ENCODE results near the gene ZNF423. TPM values are rescaled to one million over a fixed set of nuclear protein-coding genes. Genes with fewer than 3 reads are reported as not detected.

The ZNF423 gene
- total RNA-seq (not detected), polyA plus RNA-seq (not detected)

DNA sequence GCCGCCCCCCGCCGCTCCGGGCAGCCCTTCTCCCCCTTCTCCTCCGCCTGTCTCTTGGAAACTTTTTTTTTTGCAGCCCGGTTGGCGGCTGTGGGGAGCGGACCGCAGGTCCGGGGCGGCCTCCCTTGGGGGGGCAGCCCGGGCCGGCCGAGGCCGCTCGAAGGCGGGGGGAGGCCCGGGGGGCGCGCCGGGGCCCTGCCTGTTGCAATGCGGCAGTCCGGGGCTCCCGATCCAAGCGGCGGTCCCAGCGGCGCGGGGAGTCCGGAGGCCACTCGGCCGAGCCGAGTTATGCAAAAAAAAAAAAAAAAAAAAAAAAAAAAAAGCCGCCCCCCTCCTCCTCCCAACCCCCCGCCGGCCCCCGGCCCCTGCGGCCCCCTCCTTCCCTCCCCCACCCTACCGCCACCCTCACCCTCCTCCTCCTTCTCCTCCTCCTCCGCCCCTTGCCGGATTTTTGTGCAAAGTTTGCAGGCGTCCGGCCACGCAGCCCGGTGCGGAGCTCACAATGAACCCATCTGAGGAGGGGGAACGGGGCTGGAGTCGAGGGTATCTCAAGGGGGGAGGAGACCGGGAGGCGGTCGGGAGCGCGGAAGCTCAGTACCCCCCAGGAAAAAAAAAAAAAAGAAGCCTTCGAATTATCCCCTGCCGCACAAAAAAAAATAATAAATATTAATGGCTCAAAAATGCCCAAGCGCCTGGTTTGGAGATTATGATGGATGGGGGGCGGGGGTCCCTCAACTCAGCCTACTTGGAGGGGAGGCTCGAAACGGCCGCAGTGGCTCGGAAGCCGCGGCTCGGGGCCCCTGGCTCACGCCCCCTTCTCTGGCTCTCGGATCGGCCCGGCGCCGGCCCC lies at the start of gene ZNF423:
TSS of gene ZNF423 (minus strand) at position 291 of the 850 bp plus-strand sequence. CDS start 338 bp downstream, outside the sequence.
- no peaks in the 10 kb centered on the region for H3K9me3 Mint-ChIP-seq
- peaks cover 5 to 32% (median 13%) of the 10 kb centered on the region in 3 donors for H3K4me1 Mint-ChIP-seq
- Histone ChIP-seq H3K9me3 (ENCODE audit: low read length) (no peaks in the 10 kb centered on the region), H3K4me1 (ENCODE audit: insufficient read depth, low read length) (no peaks in the 10 kb centered on the region), H3K36me3 (ENCODE audit: insufficient read depth, low read length) (no peaks in the 10 kb centered on the region), H3K27ac (ENCODE audit: low read depth, low read length) (no peak within 1 kb of the TSS), H3K27me3 (ENCODE audit: insufficient read depth, low read length, poor library complexity, severe bottlenecking) (peaks cover 17% of the 10 kb centered on the region), H3K4me3 (ENCODE audit: low read length) (no peak within 1 kb of the TSS)
- DNase-seq, result no peak
- ChIA-PET POLR2A (interaction anchor here (0.6 kb wide), 1 partner anchor 60 kb away, joined by 3 read pairs; no protein-coding TSS in a partner anchor), CTCF (no interaction called here)
- H3K27me3 Mint-ChIP-seq, result peaks cover 31 to 56% of the 10 kb centered on the region in 2 donors
- H3K27ac Mint-ChIP-seq, result no peak within 1 kb of the TSS
- H3K4me3 Mint-ChIP-seq, result peak within 1 kb of the TSS; percentile 13 to 73 (median 65)
- no peaks in the 10 kb centered on the region for H3K36me3 Mint-ChIP-seq

- H3K9me3 Mint-ChIP-seq, result no peaks in the 10 kb centered on the region
- no peaks in the 10 kb centered on the region for H3K9me3 ChIP-seq (ENCODE audit: low read length)
- H3K4me3 Mint-ChIP-seq, result no peak overlapping the region
- H3K4me3 ChIP-seq (ENCODE audit: low read length), result no peak overlapping the region
- no peaks in the 10 kb centered on the region for H3K36me3 ChIP-seq (ENCODE audit: insufficient read depth, low read length)
- peaks cover 4% of the 10 kb centered on the region in 2 donors for H3K27me3 Mint-ChIP-seq
- no peaks in the 10 kb centered on the region for H3K4me1 ChIP-seq (ENCODE audit: insufficient read depth, low read length)
- H3K36me3 Mint-ChIP-seq, result no peaks in the 10 kb centered on the region
- no peaks in the 10 kb centered on the region for H3K4me1 Mint-ChIP-seq
- H3K27ac ChIP-seq (ENCODE audit: low read depth, low read length), result no peak overlapping the region
- H3K27ac Mint-ChIP-seq, result no peak overlapping the region
- CTCF ChIA-PET, result no interaction called here
- POLR2A ChIA-PET, result no interaction called here
- DNase-seq, result no peak
- H3K27me3 ChIP-seq (ENCODE audit: insufficient read depth, low read length, poor library complexity, severe bottlenecking), result no peaks in the 10 kb centered on the region
These were observed 48.6 kb upstream of the ZNF423 start for GRCh38 chr16:49904348-49905062.

GRCh38 chr16:49902908-49903307 lies 47.0 kb upstream of the ZNF423 start:
- ChIA-PET CTCF (no interaction called here), POLR2A (no interaction called here)
- no peak for DNase-seq
- Histone ChIP-seq H3K4me1 (ENCODE audit: insufficient read depth, low read length) (no peaks in the 10 kb centered on the region), H3K27ac (ENCODE audit: low read depth, low read length) (no peak overlapping the region), H3K27me3 (ENCODE audit: insufficient read depth, low read length, poor library complexity, severe bottlenecking) (no peaks in the 10 kb centered on the region), H3K4me3 (ENCODE audit: low read length) (no peak overlapping the region), H3K9me3 (ENCODE audit: low read length) (no peaks in the 10 kb centered on the region), H3K36me3 (ENCODE audit: insufficient read depth, low read length) (no peaks in the 10 kb centered on the region)
- Mint-ChIP-seq H3K9me3 (no peaks in the 10 kb centered on the region), H3K27ac (no peak overlapping the region), H3K4me3 (no peak overlapping the region), H3K4me1 (no peaks in the 10 kb centered on the region), H3K36me3 (no peaks in the 10 kb centered on the region), H3K27me3 (peaks cover 0 to 5% of the 10 kb centered on the region in 2 donors)

- no peak for DNase-seq
- ChIA-PET CTCF (no interaction called here), POLR2A (no interaction called here)
- Histone ChIP-seq H3K27me3 (ENCODE audit: insufficient read depth, low read length, poor library complexity, severe bottlenecking) (no peaks in the 10 kb centered on the region), H3K4me3 (ENCODE audit: low read length) (no peak overlapping the region), H3K4me1 (ENCODE audit: insufficient read depth, low read length) (no peaks in the 10 kb centered on the region), H3K36me3 (ENCODE audit: insufficient read depth, low read length) (no peaks in the 10 kb centered on the region), H3K27ac (ENCODE audit: low read depth, low read length) (no peak overlapping the region), H3K9me3 (ENCODE audit: low read length) (no peaks in the 10 kb centered on the region)
- Mint-ChIP-seq H3K4me3 (no peak overlapping the region), H3K4me1 (no peaks in the 10 kb centered on the region), H3K27ac (no peak overlapping the region), H3K36me3 (no peaks in the 10 kb centered on the region), H3K27me3 (peaks cover 0 to 8% of the 10 kb centered on the region in 2 donors), H3K9me3 (no peaks in the 10 kb centered on the region)
These were observed 45.8 kb upstream of the ZNF423 start for GRCh38 chr16:49901711-49902110.

DNA sequence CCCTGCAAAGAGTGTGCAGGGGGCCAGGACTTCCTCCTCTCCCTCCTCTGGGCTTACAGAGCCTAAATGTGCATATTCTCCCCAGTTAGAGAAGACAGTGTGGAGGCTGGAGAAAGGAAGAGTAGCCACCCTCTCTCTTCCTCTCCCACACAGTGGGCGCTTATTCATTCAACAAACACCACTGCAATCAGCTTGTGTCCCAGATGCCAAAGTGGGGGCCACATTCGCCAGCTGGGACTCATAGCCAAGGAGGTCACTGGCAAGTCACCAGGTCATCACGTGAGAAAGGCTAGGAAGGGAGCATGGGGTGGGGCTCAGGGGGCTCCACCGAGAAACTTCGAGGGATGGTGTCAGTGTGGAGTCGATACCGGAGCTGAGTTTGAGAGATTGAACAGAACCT lies 45.0 kb upstream of the ZNF423 start:
- Histone ChIP-seq H3K4me1 (ENCODE audit: insufficient read depth, low read length) (no peaks in the 10 kb centered on the region), H3K4me3 (ENCODE audit: low read length) (no peak overlapping the region), H3K27me3 (ENCODE audit: insufficient read depth, low read length, poor library complexity, severe bottlenecking) (no peaks in the 10 kb centered on the region), H3K9me3 (ENCODE audit: low read length) (no peaks in the 10 kb centered on the region), H3K27ac (ENCODE audit: low read depth, low read length) (no peak overlapping the region), H3K36me3 (ENCODE audit: insufficient read depth, low read length) (no peaks in the 10 kb centered on the region)
- H3K27ac Mint-ChIP-seq, result peak overlapping the region in 1 of 8 donors; percentile 21
- no peaks in the 10 kb centered on the region for H3K36me3 Mint-ChIP-seq
- no peak for DNase-seq
- H3K4me3 Mint-ChIP-seq, result no peak overlapping the region
- POLR2A ChIA-PET, result no interaction called here
- H3K9me3 Mint-ChIP-seq, result no peaks in the 10 kb centered on the region
- H3K4me1 Mint-ChIP-seq, result no peaks in the 10 kb centered on the region
- CTCF ChIA-PET, result no interaction called here
- H3K27me3 Mint-ChIP-seq, result peaks cover 0 to 8% of the 10 kb centered on the region in 2 donors

DNA sequence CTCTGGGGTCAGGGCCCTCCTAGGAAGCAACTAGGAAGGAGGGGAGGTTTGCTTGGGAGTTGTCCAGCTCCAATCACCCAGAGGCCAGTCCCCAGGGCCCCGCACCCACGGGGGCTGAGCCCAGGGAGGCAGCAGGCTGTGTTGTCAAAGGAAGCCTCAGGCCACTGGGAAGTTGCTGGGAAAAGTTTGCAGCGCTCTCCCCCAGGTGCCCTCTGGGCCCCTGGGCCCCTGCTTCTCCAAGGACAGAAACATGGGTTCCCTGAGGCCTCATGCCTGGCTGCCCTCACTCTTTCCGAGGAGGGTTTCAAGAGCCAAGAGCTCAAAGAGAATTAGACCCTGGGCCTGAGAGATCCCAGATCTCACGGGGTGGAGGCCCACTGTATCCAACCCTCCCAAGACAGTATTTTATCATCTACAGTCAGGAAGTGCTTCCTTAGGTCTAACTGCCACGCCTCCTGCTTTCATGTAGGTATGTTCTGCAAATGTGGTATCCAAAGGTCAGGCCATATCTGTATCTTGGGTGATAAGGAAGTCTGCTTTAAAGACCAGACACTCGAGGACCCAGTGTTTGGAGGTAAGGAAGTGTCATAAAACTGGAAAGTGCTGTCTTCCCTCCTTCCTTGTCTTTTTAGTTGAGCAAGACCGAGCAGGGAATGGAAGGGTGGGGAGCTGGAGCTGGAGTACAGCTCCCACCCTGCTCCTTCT lies 44.2 kb upstream of the ZNF423 start:
- ChIA-PET POLR2A (no interaction called here), CTCF (no interaction called here)
- H3K4me3 Mint-ChIP-seq, result no peak overlapping the region

DNA sequence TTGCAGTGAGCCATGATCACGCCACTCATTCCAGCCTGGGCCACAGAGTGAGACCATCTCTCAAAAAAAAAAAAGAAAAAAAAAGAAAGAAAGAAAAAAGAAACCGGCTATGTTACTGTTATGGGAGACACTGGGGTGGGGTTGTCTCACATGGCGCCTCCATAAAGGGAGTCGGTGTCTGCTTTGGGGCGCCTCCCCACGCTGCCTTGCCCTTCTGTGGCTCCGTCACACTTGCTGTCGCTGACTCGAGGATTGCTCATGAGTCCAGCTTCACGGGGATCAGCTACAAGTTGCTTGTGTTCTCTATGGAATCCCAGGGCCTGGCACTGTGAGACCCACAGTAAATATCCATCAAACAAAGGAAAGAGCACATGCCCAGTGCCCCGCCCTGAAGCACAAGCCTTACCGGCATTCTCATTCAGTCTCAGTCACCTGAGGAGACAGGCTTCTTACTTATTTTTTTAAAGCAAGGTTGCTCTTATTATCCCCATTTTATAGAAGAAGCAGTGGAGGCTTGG lies 40.6 kb upstream of the ZNF423 start:
- H3K27ac Mint-ChIP-seq, result no peak overlapping the region
- no peaks in the 10 kb centered on the region for H3K4me1 Mint-ChIP-seq
- CTCF ChIA-PET, result no interaction called here
- no peak for DNase-seq
- Histone ChIP-seq H3K4me1 (ENCODE audit: insufficient read depth, low read length) (no peaks in the 10 kb centered on the region), H3K9me3 (ENCODE audit: low read length) (no peaks in the 10 kb centered on the region), H3K27me3 (ENCODE audit: insufficient read depth, low read length, poor library complexity, severe bottlenecking) (no peaks in the 10 kb centered on the region), H3K4me3 (ENCODE audit: low read length) (no peak overlapping the region), H3K36me3 (ENCODE audit: insufficient read depth, low read length) (no peaks in the 10 kb centered on the region), H3K27ac (ENCODE audit: low read depth, low read length) (no peak overlapping the region)
- POLR2A ChIA-PET, result no interaction called here
- H3K4me3 Mint-ChIP-seq, result no peak overlapping the region
- H3K27me3 Mint-ChIP-seq, result peaks cover 10 to 15% of the 10 kb centered on the region in 2 donors
- H3K36me3 Mint-ChIP-seq, result no peaks in the 10 kb centered on the region
- H3K9me3 Mint-ChIP-seq, result no peaks in the 10 kb centered on the region

More for the DNA sequence above, 44.2 kb upstream of the ZNF423 start:
- H3K9me3 ChIP-seq (ENCODE audit: low read length), result no peaks in the 10 kb centered on the region
- no peaks in the 10 kb centered on the region for H3K4me1 Mint-ChIP-seq
- no peaks in the 10 kb centered on the region for H3K4me1 ChIP-seq (ENCODE audit: insufficient read depth, low read length)
- H3K36me3 ChIP-seq (ENCODE audit: insufficient read depth, low read length), result no peaks in the 10 kb centered on the region
- no peaks in the 10 kb centered on the region for H3K27me3 ChIP-seq (ENCODE audit: insufficient read depth, low read length, poor library complexity, severe bottlenecking)
- no peak overlapping the region for H3K27ac Mint-ChIP-seq
- no peaks in the 10 kb centered on the region for H3K9me3 Mint-ChIP-seq
- peaks cover 4 to 8% of the 10 kb centered on the region in 2 donors for H3K27me3 Mint-ChIP-seq
- no peak overlapping the region for H3K4me3 ChIP-seq (ENCODE audit: low read length)
- DNase-seq, result no peak
- no peak overlapping the region for H3K27ac ChIP-seq (ENCODE audit: low read depth, low read length)
- no peaks in the 10 kb centered on the region for H3K36me3 Mint-ChIP-seq

- Mint-ChIP-seq H3K27me3 (peaks cover 14 to 44% of the 10 kb centered on the region in 2 donors), H3K36me3 (no peaks in the 10 kb centered on the region), H3K27ac (no peak overlapping the region), H3K4me3 (no peak overlapping the region), H3K9me3 (peaks cover 0 to 4% (median 0%) of the 10 kb centered on the region in 5 donors), H3K4me1 (no peaks in the 10 kb centered on the region)
- Histone ChIP-seq H3K27ac (ENCODE audit: low read depth, low read length) (no peak overlapping the region), H3K27me3 (ENCODE audit: insufficient read depth, low read length, poor library complexity, severe bottlenecking) (no peaks in the 10 kb centered on the region), H3K4me3 (ENCODE audit: low read length) (no peak overlapping the region), H3K9me3 (ENCODE audit: low read length) (no peaks in the 10 kb centered on the region), H3K4me1 (ENCODE audit: insufficient read depth, low read length) (no peaks in the 10 kb centered on the region), H3K36me3 (ENCODE audit: insufficient read depth, low read length) (no peaks in the 10 kb centered on the region)
- ChIA-PET CTCF (interaction anchor here (0.8 kb wide), 1 partner anchor 33 kb away, joined by 3 read pairs; no protein-coding TSS in a partner anchor), POLR2A (no interaction called here)
- DNase-seq, result no peak
These were observed 35.0 kb upstream of the ZNF423 start for GRCh38 chr16:49890876-49891275.

All from CD8-positive, alpha-beta memory T cell (primary cell).